Dendritic cell treated with granulocyte-macrophage colony-stimulating factor and Interleukin-4, amounts not matched to agents 40 ng/mL and 50 ng/mL, for 4 days (primary cell): ENCODE measurements around the gene SBNO2.

ENCODE experiments used
- H3K27ac Mint-ChIP-seq: one replicate; pipeline ENCODE4 v1.8.0; 2022; ENCODE audit warnings: mild to moderate bottlenecking, mixed read lengths
- H3K27me3 Mint-ChIP-seq: one replicate; pipeline ENCODE4 v1.8.0; 2022; ENCODE audit warnings: mild to moderate bottlenecking, mixed read lengths
- H3K36me3 Mint-ChIP-seq: one replicate; pipeline ENCODE4 v1.8.0; 2022; ENCODE audit warnings: low read depth, mixed read lengths
- H3K4me1 Mint-ChIP-seq: one replicate; pipeline ENCODE4 v1.8.0; 2022; ENCODE audit warnings: low read depth, mixed read lengths
- H3K4me3 Mint-ChIP-seq: one replicate; pipeline ENCODE4 v1.8.0; 2022; ENCODE audit warnings: mild to moderate bottlenecking, moderate library complexity, mixed read lengths
- H3K9me3 Mint-ChIP-seq: one replicate; pipeline ENCODE4 v1.8.0; 2022; ENCODE audit warnings: mixed read lengths
- intact Hi-C: fragments of 100-400 bp; cut with micrococcal nuclease; formaldehyde crosslinking; loops from one replicate; pipeline ENCODE4 v1.15.0; 2022

SBNO2 gene

GRCh38 chr19:1070576-1070930, 103.5 kb downstream of the SBNO2 start:
- intact Hi-C loops = no loop called here
- H3K4me3 Mint-ChIP-seq = no peak overlapping the region
- H3K4me1 Mint-ChIP-seq = peaks cover 55% of the 10 kb centered on the region
- H3K36me3 Mint-ChIP-seq = peaks cover 75% of the 10 kb centered on the region
- H3K27me3 Mint-ChIP-seq = no peaks in the 10 kb centered on the region
- no peak overlapping the region for H3K27ac Mint-ChIP-seq
- no peaks in the 10 kb centered on the region for H3K9me3 Mint-ChIP-seq

- H3K36me3 Mint-ChIP-seq = peaks cover 67% of the 10 kb centered on the region
- H3K4me1 Mint-ChIP-seq = peaks cover 62% of the 10 kb centered on the region
- H3K4me3 Mint-ChIP-seq = peak overlapping the region; percentile 97
- intact Hi-C loops = loop anchor here (2.0 to 5.0 kb wide), 3 partner anchors 30 to 47 kb away; partner anchors contain the start of genes GPX4, RNU6-2 and TMEM259
- no peaks in the 10 kb centered on the region for H3K9me3 Mint-ChIP-seq
- H3K27me3 Mint-ChIP-seq = no peaks in the 10 kb centered on the region
- H3K27ac Mint-ChIP-seq = peak overlapping the region; percentile 91
Measured at GRCh38 chr19:1069009-1069779, 104.9 kb downstream of the SBNO2 start.

GRCh38 chr19:1068009-1069001, 105.8 kb downstream of the SBNO2 start:
- H3K27ac Mint-ChIP-seq = peak overlapping the region; percentile 91
- H3K27me3 Mint-ChIP-seq = peaks cover 4% of the 10 kb centered on the region
- H3K9me3 Mint-ChIP-seq = no peaks in the 10 kb centered on the region
- peaks cover 62% of the 10 kb centered on the region for H3K4me1 Mint-ChIP-seq
- peaks cover 62% of the 10 kb centered on the region for H3K36me3 Mint-ChIP-seq
- intact Hi-C loops = loop anchor here (2.0 to 5.0 kb wide), 3 partner anchors 30 to 46 kb away; partner anchors contain the start of genes GPX4, RNU6-2 and TMEM259
- H3K4me3 Mint-ChIP-seq = peak overlapping the region; percentile 97

GRCh38 chr19:1067341-1067957, 106.6 kb downstream of the SBNO2 start:
- intact Hi-C loops = loop anchor here (5.0 kb wide), 2 partner anchors 35 to 45 kb away; partner anchors contain the start of genes GPX4, RNU6-2 and TMEM259
- peak overlapping the region; percentile 97 for H3K4me3 Mint-ChIP-seq
- H3K9me3 Mint-ChIP-seq = no peaks in the 10 kb centered on the region
- H3K4me1 Mint-ChIP-seq = peaks cover 56% of the 10 kb centered on the region
- H3K36me3 Mint-ChIP-seq = peaks cover 58% of the 10 kb centered on the region
- H3K27ac Mint-ChIP-seq = peak overlapping the region; percentile 91
- H3K27me3 Mint-ChIP-seq = peaks cover 4% of the 10 kb centered on the region

GRCh38 chr19:1066748-1067340, 107.2 kb downstream of the SBNO2 start, which contains the start of gene ARHGAP45:
Gene ARHGAP45 (plus strand): TSS chr19:1067167. CDS start chr19:1067406, 239 bp downstream.
- Mint-ChIP-seq H3K4me1 (peaks cover 51% of the 10 kb centered on the region), H3K9me3 (no peaks in the 10 kb centered on the region), H3K27ac (peak within 1 kb of the TSS; percentile 91), H3K4me3 (peak within 1 kb of the TSS; percentile 97), H3K27me3 (peaks cover 4% of the 10 kb centered on the region), H3K36me3 (peaks cover 58% of the 10 kb centered on the region)
- intact Hi-C loops = loop anchor here (5.0 kb wide), 2 partner anchors 35 to 45 kb away; partner anchors contain the start of genes GPX4, RNU6-2 and TMEM259

GRCh38 chr19:1066251-1066747, 107.8 kb downstream of the SBNO2 start:
- peaks cover 47% of the 10 kb centered on the region for H3K4me1 Mint-ChIP-seq
- H3K4me3 Mint-ChIP-seq = peak overlapping the region; percentile 97
- H3K27ac Mint-ChIP-seq = peak overlapping the region; percentile 91
- no peaks in the 10 kb centered on the region for H3K9me3 Mint-ChIP-seq
- H3K36me3 Mint-ChIP-seq = peaks cover 58% of the 10 kb centered on the region
- intact Hi-C loops = loop anchor here (5.0 kb wide), 2 partner anchors 36 to 44 kb away; partner anchors contain the start of genes GPX4, RNU6-2 and TMEM259
- H3K27me3 Mint-ChIP-seq = peaks cover 4% of the 10 kb centered on the region

GRCh38 chr19:1065606-1066109, 108.4 kb downstream of the SBNO2 start:
- intact Hi-C loops = loop anchor here (5.0 kb wide), 2 partner anchors 37 to 43 kb away; partner anchors contain the start of genes GPX4, RNU6-2 and TMEM259
- H3K27ac Mint-ChIP-seq = peak overlapping the region; percentile 91
- H3K9me3 Mint-ChIP-seq = no peaks in the 10 kb centered on the region
- peaks cover 4% of the 10 kb centered on the region for H3K27me3 Mint-ChIP-seq
- peaks cover 47% of the 10 kb centered on the region for H3K4me1 Mint-ChIP-seq
- peaks cover 54% of the 10 kb centered on the region for H3K36me3 Mint-ChIP-seq
- peak overlapping the region; percentile 54 for H3K4me3 Mint-ChIP-seq

GRCh38 chr19:1064661-1065605, 109.1 kb downstream of the SBNO2 start:
- H3K4me3 Mint-ChIP-seq = no peak overlapping the region
- peak overlapping the region; percentile 41 for H3K27ac Mint-ChIP-seq
- peaks cover 47% of the 10 kb centered on the region for H3K4me1 Mint-ChIP-seq
- intact Hi-C loops = loop anchor here (5.0 kb wide), 2 partner anchors 37 to 43 kb away; partner anchors contain the start of genes GPX4, RNU6-2 and TMEM259
- no peaks in the 10 kb centered on the region for H3K9me3 Mint-ChIP-seq
- H3K27me3 Mint-ChIP-seq = peaks cover 4% of the 10 kb centered on the region
- H3K36me3 Mint-ChIP-seq = peaks cover 47% of the 10 kb centered on the region

- no peaks in the 10 kb centered on the region for H3K9me3 Mint-ChIP-seq
Measured at GRCh38 chr19:1063909-1064660, 110.0 kb downstream of the SBNO2 start.

GRCh38 chr19:1063030-1063908, 110.8 kb downstream of the SBNO2 start:
- Mint-ChIP-seq H3K4me1 (peaks cover 34% of the 10 kb centered on the region), H3K9me3 (no peaks in the 10 kb centered on the region), H3K36me3 (peaks cover 42% of the 10 kb centered on the region), H3K27me3 (peaks cover 4% of the 10 kb centered on the region), H3K4me3 (no peak overlapping the region), H3K27ac (peak overlapping the region; percentile 41)
- intact Hi-C loops = no loop called here

More at GRCh38 chr19:1063909-1064660, 110.0 kb downstream of the SBNO2 start:
- Mint-ChIP-seq H3K36me3 (peaks cover 44% of the 10 kb centered on the region), H3K4me3 (peak overlapping the region; percentile 44), H3K27me3 (peaks cover 4% of the 10 kb centered on the region), H3K27ac (peak overlapping the region; percentile 41), H3K4me1 (peaks cover 42% of the 10 kb centered on the region)
- intact Hi-C loops = no loop called here
